GM13976 (cell line): ENCODE data around the gene MAP1S.
A peak's percentile ranks its signal among the peaks of the same experiment; 100 is the strongest.

Experiments used
- DNase-seq: peaks from one replicate; pipeline ENCODE4 v3.0.0; 2012; ENCODE audit warnings: low spot score
- in situ Hi-C: fragments of 300-500 bp; cut with MboI; formaldehyde crosslinking; loops from one replicate; pipeline ENCODE4 v1.12.0; 2022; ENCODE audit warnings: low sequenced_read_pairs, mixed read lengths, inconsistent platforms; ENCODE audit not compliant: unreplicated experiment
- TF ChIP-seq, protein P1 (sequence below): IDR thresholded peaks from 2 replicates; pipeline ENCODE4 v1.5.1; 2012; ENCODE audit warnings: borderline replicate concordance, mild to moderate bottlenecking; ENCODE audit not compliant: insufficient read depth; ENCODE audit errors: extremely low read depth, missing control alignments, control extremely low read depth

MAP1S gene

DNA sequence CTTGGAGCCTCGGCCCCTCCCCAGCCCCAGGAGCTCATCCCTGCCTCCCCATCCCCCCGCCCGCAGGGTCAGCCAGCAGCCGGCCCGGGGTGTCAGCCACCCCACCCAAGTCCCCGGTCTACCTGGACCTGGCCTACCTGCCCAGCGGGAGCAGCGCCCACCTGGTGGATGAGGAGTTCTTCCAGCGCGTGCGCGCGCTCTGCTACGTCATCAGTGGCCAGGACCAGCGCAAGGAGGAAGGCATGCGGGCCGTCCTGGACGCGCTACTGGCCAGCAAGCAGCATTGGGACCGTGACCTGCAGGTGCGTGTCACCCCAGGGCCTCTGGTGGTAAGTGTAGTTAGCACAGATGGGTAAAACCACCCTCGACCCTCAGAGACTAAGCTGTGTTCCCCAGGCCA is 13.8 kb downstream of the MAP1S start:
- DNase-seq: no peak
- TF ChIP-seq, protein P1, sequence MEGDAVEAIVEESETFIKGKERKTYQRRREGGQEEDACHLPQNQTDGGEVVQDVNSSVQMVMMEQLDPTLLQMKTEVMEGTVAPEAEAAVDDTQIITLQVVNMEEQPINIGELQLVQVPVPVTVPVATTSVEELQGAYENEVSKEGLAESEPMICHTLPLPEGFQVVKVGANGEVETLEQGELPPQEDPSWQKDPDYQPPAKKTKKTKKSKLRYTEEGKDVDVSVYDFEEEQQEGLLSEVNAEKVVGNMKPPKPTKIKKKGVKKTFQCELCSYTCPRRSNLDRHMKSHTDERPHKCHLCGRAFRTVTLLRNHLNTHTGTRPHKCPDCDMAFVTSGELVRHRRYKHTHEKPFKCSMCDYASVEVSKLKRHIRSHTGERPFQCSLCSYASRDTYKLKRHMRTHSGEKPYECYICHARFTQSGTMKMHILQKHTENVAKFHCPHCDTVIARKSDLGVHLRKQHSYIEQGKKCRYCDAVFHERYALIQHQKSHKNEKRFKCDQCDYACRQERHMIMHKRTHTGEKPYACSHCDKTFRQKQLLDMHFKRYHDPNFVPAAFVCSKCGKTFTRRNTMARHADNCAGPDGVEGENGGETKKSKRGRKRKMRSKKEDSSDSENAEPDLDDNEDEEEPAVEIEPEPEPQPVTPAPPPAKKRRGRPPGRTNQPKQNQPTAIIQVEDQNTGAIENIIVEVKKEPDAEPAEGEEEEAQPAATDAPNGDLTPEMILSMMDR: no peak
- in situ Hi-C loops: no loop called here

- TF ChIP-seq, protein P1: no peak
- in situ Hi-C loops: no loop called here
- no peak for DNase-seq
These were observed 14.9 kb downstream of the MAP1S start for GRCh38 chr19:17734146-17734545.

- TF ChIP-seq, protein P1: no peak
- DNase-seq: no peak
- in situ Hi-C loops: no loop called here
These were observed 16.1 kb downstream of the MAP1S start for GRCh38 chr19:17735410-17735809.

DNA sequence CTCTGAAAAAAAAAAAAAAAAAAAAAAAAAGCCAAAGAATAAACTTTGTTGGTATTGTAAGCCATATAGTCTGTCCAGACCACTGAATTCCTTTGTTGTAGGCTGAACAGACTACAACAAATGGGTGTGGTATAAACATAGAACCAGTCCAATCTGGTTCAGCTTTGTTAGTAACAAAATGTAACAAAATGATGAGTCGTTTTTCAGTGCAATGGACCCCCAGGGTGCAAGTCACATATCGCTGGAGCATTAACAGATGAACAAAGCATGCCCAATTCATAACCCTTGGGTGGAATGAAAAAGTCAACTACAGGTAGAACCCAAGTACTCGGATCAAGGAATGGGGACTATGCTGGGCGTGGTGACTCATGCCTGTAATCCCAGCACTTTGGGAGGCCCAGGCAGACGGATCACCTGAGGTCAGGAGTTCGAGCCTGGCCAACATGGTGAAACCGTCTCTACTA is 18.4 kb downstream of the MAP1S start:
- DNase-seq: no peak
- in situ Hi-C loops: no loop called here
- TF ChIP-seq, protein P1: no peak

- in situ Hi-C loops: no loop called here
- TF ChIP-seq, protein P1: no peak
- peak; percentile 77 for DNase-seq
These were observed 20.0 kb downstream of the MAP1S start for GRCh38 chr19:17739121-17739875.

DNA sequence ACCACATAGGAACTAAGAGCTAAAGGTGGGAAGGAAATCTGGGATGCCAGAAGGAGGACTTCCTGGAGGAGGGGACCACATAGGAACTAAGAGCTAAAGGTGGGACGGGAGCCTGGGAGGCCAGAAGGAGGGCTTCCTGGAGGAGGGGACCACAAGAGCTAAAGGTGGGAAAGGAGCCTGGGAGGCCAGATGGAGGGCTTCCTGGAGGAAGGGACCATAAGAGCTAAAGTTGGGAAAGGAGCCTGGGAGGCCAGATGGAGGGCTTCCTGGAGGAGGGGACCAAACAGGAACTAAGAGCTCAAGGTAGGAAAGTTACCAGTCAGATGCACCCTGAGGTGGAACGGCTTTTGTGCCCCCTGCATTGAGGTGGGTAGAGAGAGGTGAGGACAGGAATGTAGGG is 22.2 kb downstream of the MAP1S start:
- in situ Hi-C loops: no loop called here
- no peak for DNase-seq
- TF ChIP-seq, protein P1: no peak
